ENCODE measurements around the gene DLK1. TPM values are rescaled to one million over a fixed set of nuclear protein-coding genes. Genes with fewer than 3 reads are reported as not detected.
A peak's percentile ranks its signal among the peaks of the same experiment; 100 is the strongest.

The DLK1 gene
- total and polyA plus RNA-seq, 2 experiments from 2014 or later, result not detected

GRCh38 chr14:100703386-100704220, 23.1 kb upstream of the DLK1 start:
- H2AFZ ChIP-seq, result no peak overlapping the region
- no peak overlapping the region for H3K27ac ChIP-seq
- H3K9me3 ChIP-seq (ENCODE audit: low read depth), result no peaks in the 10 kb centered on the region
- H3K4me3 ChIP-seq, result no peak overlapping the region
- no peak for DNase-seq
- no peaks in the 10 kb centered on the region for H3K79me2 ChIP-seq (ENCODE audit: insufficient read depth)
- H3K9ac ChIP-seq, result no peak overlapping the region
- in situ Hi-C loops (cut with MboI), result no loop called here
- 76 to 83% methylated on average over 24 of the region's 24 CpGs for WGBS, 2 experiments (ENCODE audit: low coverage in 1 of 2, low lambda C conversion rate in 2 of 2, missing lambda C conversion rate in 2 of 2)
- no peaks in the 10 kb centered on the region for H3K36me3 ChIP-seq (ENCODE audit: low read depth)
- peaks cover 35% of the 10 kb centered on the region for H3K27me3 ChIP-seq (replicated peaks; ENCODE audit: insufficient read depth)
- H3K9me2 ChIP-seq (ENCODE audit: insufficient read depth), result no peaks in the 10 kb centered on the region
- no peaks in the 10 kb centered on the region for H3K4me1 ChIP-seq (ENCODE audit: insufficient read depth)
- TF ChIP-seq EZH2 (IDR thresholded peaks at IDR 0.05; ENCODE audit: insufficient read depth, poor library complexity, severe bottlenecking) (no peak), EZH2phosphoT487 (IDR thresholded peaks at IDR 0.05; ENCODE audit: insufficient read depth, low read depth) (no peak)
- no peaks in the 10 kb centered on the region for H3F3A ChIP-seq (ENCODE audit: insufficient read depth)
- no peaks in the 10 kb centered on the region for H4K20me1 ChIP-seq (ENCODE audit: insufficient read depth)
- no peak overlapping the region for H3K4me2 ChIP-seq (ENCODE audit: unreplicated experiment)

- H3K9me2 ChIP-seq (ENCODE audit: insufficient read depth), result no peaks in the 10 kb centered on the region
- H2AFZ ChIP-seq, result no peak overlapping the region
- no peaks in the 10 kb centered on the region for H3K9me3 ChIP-seq (ENCODE audit: low read depth)
- no peaks in the 10 kb centered on the region for H3F3A ChIP-seq (ENCODE audit: insufficient read depth)
- TF ChIP-seq EZH2 (IDR thresholded peaks at IDR 0.05; ENCODE audit: insufficient read depth, poor library complexity, severe bottlenecking) (no peak), EZH2phosphoT487 (IDR thresholded peaks at IDR 0.05; ENCODE audit: insufficient read depth, low read depth) (no peak)
- no peak for DNase-seq
- no peak overlapping the region for H3K9ac ChIP-seq
- H3K4me3 ChIP-seq, result no peak overlapping the region
- H3K27me3 ChIP-seq (replicated peaks; ENCODE audit: insufficient read depth), result peaks cover 53% of the 10 kb centered on the region
- no peak overlapping the region for H3K4me2 ChIP-seq (ENCODE audit: unreplicated experiment)
- H3K79me2 ChIP-seq (ENCODE audit: insufficient read depth), result no peaks in the 10 kb centered on the region
- in situ Hi-C loops (cut with MboI), result no loop called here
- no peaks in the 10 kb centered on the region for H3K36me3 ChIP-seq (ENCODE audit: low read depth)
- no peaks in the 10 kb centered on the region for H4K20me1 ChIP-seq (ENCODE audit: insufficient read depth)
- 54 to 63% methylated on average over 13 of the region's 13 CpGs for WGBS, 2 experiments (ENCODE audit: low coverage in 1 of 2, low lambda C conversion rate in 2 of 2, missing lambda C conversion rate in 2 of 2)
- 0 out of 2 replicates have a peak, but pooled peaks cover 5% of the 10 kb centered on the region for H3K4me1 ChIP-seq (ENCODE audit: insufficient read depth)
- no peak overlapping the region for H3K27ac ChIP-seq
Measured at GRCh38 chr14:100706200-100706599, 20.5 kb upstream of the DLK1 start.

- no peaks in the 10 kb centered on the region for H3F3A ChIP-seq (ENCODE audit: insufficient read depth)
- H3K4me2 ChIP-seq (ENCODE audit: unreplicated experiment), result no peak overlapping the region
- H3K9me2 ChIP-seq (ENCODE audit: insufficient read depth), result no peaks in the 10 kb centered on the region
- no peaks in the 10 kb centered on the region for H3K79me2 ChIP-seq (ENCODE audit: insufficient read depth)
- no peaks in the 10 kb centered on the region for H3K9me3 ChIP-seq (ENCODE audit: low read depth)
- 74 to 84% methylated on average over 2 to 5 of the region's 5 CpGs for WGBS, 2 experiments (ENCODE audit: low coverage in 1 of 2, low lambda C conversion rate in 2 of 2, missing lambda C conversion rate in 2 of 2)
- in situ Hi-C loops (cut with MboI), result no loop called here
- no peak overlapping the region for H2AFZ ChIP-seq
- TF ChIP-seq EZH2phosphoT487 (IDR thresholded peaks at IDR 0.05; ENCODE audit: insufficient read depth, low read depth) (no peak), EZH2 (IDR thresholded peaks at IDR 0.05; ENCODE audit: insufficient read depth, poor library complexity, severe bottlenecking) (no peak)
- H4K20me1 ChIP-seq (ENCODE audit: insufficient read depth), result no peaks in the 10 kb centered on the region
- H3K4me3 ChIP-seq, result no peak overlapping the region
- no peak overlapping the region for H3K9ac ChIP-seq
- H3K27me3 ChIP-seq (replicated peaks; ENCODE audit: insufficient read depth), result peaks cover 49% of the 10 kb centered on the region
- no peak for DNase-seq
- no peaks in the 10 kb centered on the region for H3K36me3 ChIP-seq (ENCODE audit: low read depth)
- 0 out of 2 replicates have a peak, but pooled peaks cover 5% of the 10 kb centered on the region for H3K4me1 ChIP-seq (ENCODE audit: insufficient read depth)
- H3K27ac ChIP-seq, result no peak overlapping the region
Measured at GRCh38 chr14:100706860-100707259, 19.8 kb upstream of the DLK1 start.

GRCh38 chr14:100708425-100709288, 18.0 kb upstream of the DLK1 start:
- Histone ChIP-seq H3K9me3 (ENCODE audit: low read depth) (no peaks in the 10 kb centered on the region), H3K36me3 (ENCODE audit: low read depth) (no peaks in the 10 kb centered on the region), H3F3A (ENCODE audit: insufficient read depth) (no peaks in the 10 kb centered on the region), H3K9ac (no peak overlapping the region), H3K27ac (no peak overlapping the region), H3K9me2 (ENCODE audit: insufficient read depth) (no peaks in the 10 kb centered on the region), H3K4me1 (ENCODE audit: insufficient read depth) (0 out of 2 replicates have a peak, but pooled peaks cover 5% of the 10 kb centered on the region), H2AFZ (0 out of 2 replicates have a peak overlapping the region, but pooled peaks have one; percentile 31), H3K27me3 (replicated peaks; ENCODE audit: insufficient read depth) (peaks cover 43% of the 10 kb centered on the region), H4K20me1 (ENCODE audit: insufficient read depth) (no peaks in the 10 kb centered on the region), H3K4me2 (ENCODE audit: unreplicated experiment) (no peak overlapping the region), H3K4me3 (no peak overlapping the region), H3K79me2 (ENCODE audit: insufficient read depth) (no peaks in the 10 kb centered on the region)
- TF ChIP-seq EZH2phosphoT487 (IDR thresholded peaks at IDR 0.05; ENCODE audit: insufficient read depth, low read depth) (no peak), EZH2 (IDR thresholded peaks at IDR 0.05; ENCODE audit: insufficient read depth, poor library complexity, severe bottlenecking) (peak; percentile 15)
- in situ Hi-C loops (cut with MboI), result no loop called here
- 46 to 58% methylated on average over 32 to 36 of the region's 40 CpGs for WGBS, 2 experiments (ENCODE audit: low coverage in 1 of 2, low lambda C conversion rate in 2 of 2, missing lambda C conversion rate in 2 of 2)
- peak; percentile 22 for DNase-seq

Measured in GM23248 (cell line).